GM12872 (cell line): ENCODE data around the gene SLC6A13.

Experiments
- TF ChIP-seq, protein P1 (sequence below): IDR thresholded peaks from 3 replicates; pipeline ENCODE4 v1.5.1; 2011; ENCODE audit warnings: low read depth, mild to moderate bottlenecking, low read length, moderate library complexity; ENCODE audit not compliant: insufficient read depth

The SLC6A13 gene

DNA sequence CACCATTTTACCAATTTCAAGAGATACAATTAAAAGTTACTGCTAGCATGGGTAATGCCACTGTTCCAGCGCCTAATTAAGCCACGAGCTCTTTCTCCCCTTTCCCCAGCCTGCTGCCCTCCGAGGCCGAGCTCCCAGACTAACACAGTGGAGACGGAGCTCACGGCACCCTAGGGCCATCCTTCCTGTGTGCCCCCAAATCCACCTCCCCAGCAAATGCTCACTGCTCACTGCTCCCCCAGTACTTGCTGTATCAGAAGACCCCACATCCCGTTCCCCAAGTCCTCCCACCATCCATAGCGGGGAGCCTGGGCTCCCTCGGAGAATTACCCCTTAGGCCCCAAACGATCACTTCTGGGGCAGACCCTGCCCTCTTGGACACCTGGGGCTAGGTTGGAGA is 91.4 kb downstream of the SLC6A13 start:
- TF ChIP-seq, protein P1, sequence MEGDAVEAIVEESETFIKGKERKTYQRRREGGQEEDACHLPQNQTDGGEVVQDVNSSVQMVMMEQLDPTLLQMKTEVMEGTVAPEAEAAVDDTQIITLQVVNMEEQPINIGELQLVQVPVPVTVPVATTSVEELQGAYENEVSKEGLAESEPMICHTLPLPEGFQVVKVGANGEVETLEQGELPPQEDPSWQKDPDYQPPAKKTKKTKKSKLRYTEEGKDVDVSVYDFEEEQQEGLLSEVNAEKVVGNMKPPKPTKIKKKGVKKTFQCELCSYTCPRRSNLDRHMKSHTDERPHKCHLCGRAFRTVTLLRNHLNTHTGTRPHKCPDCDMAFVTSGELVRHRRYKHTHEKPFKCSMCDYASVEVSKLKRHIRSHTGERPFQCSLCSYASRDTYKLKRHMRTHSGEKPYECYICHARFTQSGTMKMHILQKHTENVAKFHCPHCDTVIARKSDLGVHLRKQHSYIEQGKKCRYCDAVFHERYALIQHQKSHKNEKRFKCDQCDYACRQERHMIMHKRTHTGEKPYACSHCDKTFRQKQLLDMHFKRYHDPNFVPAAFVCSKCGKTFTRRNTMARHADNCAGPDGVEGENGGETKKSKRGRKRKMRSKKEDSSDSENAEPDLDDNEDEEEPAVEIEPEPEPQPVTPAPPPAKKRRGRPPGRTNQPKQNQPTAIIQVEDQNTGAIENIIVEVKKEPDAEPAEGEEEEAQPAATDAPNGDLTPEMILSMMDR, result no peak
